ENCODE measurements around the gene RAD23A. TPM values are rescaled to one million over a fixed set of nuclear protein-coding genes. Genes with fewer than 3 reads are reported as not detected.

RAD23A gene
- total and polyA plus RNA-seq, 10 of the 15 experiments (the other 5 are each of a cell fraction or from before 2014, with no cell fraction given), result 8.8 to 198 (median 119) TPM

DNA sequence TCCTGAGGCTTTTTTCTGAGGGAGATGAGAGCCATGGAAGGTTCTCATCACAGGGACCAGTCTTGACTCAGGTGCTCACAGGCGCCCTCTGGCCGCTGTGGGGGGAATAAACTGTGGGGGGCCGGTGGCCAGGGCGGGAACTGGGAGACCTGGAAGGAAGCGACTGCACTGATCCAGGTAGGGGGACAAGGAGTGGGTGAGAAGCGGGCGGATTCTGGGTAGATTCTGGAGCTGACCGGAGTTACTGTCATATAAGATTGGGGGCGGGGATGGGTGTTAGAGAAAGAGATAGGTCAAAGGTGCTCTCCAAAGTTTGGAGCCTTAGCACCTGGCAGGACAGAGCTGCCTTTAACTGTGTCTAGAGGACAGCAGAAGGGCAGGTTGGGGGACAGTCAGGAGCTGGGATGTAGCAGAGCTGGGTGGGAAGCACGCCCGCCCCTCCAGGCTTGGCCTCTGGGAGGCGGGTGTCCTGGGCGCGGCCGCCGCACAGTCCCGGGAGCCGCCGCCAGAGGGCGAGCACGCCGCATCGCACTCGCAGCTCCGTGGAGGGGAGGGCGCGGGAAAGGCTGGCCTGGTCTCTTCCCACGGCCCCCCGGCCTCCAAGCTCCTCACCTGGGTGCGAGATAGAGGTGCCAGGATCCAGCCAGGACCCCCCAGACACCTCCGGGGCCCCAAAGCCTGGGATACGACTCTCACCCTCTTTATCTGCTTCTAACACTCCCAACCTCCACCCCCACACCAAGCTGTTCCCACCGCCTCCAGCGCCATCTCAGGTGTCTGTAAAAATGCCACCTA is 19.6 kb downstream of the RAD23A start:
- no peaks in the 10 kb centered on the region for H3K9me3 ChIP-seq (replicated peaks; ENCODE audit: control insufficient read depth, insufficient read depth, low read length)
- FAIRE-seq (peak; percentile 83), DNase-seq (ENCODE audit: low read depth, low spot score) (peak; percentile 39), ATAC-seq (peak; percentile 99)
- H4K20me1 ChIP-seq (ENCODE audit: control insufficient read depth, insufficient read depth), result no peaks in the 10 kb centered on the region
- SMC1A ChIA-PET (ENCODE audit: uncharacterized antibody, unreplicated experiment), result interaction anchor here (0.7 to 2.0 kb wide), 21 partner anchors 9 to 187 kb away, joined by 3 to 29 read pairs (median 5); partner anchors contain the start of genes DNASE2, GADD45GIP1, GCDH and KLF1
- H3K4me1 ChIP-seq (ENCODE audit: control insufficient read depth, insufficient read depth, low read length), result 0 out of 2 replicates have a peak, but pooled peaks cover 3% of the 10 kb centered on the region
- intact Hi-C loops (cut with micrococcal nuclease; ENCODE audit: unreplicated experiment) (loop anchor here (1.0 kb wide), 1 partner anchor 80 kb away; no protein-coding TSS in a partner anchor), in situ Hi-C loops (cut with MboI) (no loop called here)
- H3K36me3 ChIP-seq (ENCODE audit: control insufficient read depth in 2 of 2, insufficient read depth in 2 of 2, low read length in 1 of 2), result no peaks in the 10 kb centered on the region
- H3K4me3 ChIP-seq, result peak overlapping the region; percentile 64; the same call in 1 of the 2 replicates
- POLR2A ChIA-PET, result interaction anchor here (0.6 to 2.6 kb wide), 8 partner anchors 10 to 86 kb away, joined by 3 to 11 read pairs (median 4); partner anchors contain the start of genes DNASE2 and GCDH
- RAD21 ChIA-PET (ENCODE audit: unreplicated experiment), result interaction anchor here (0.6 to 2.9 kb wide), 32 partner anchors 9 to 296 kb away, joined by 3 to 31 read pairs (median 4); partner anchors contain the start of genes CALR, DNASE2, FARSA and GCDH
- BruUV-seq (replicated peaks), result no TSS peak
- no peaks in the 10 kb centered on the region for H3K27me3 ChIP-seq (replicated peaks in 1 of 2; ENCODE audit: control insufficient read depth in 2 of 2, insufficient read depth in 2 of 2, low read length in 1 of 2)
- H2AFZ ChIP-seq (ENCODE audit: control insufficient read depth, low read depth, low read length), result peak overlapping the region; percentile 99
- CTCF ChIA-PET, result interaction anchor here (0.6 to 7.0 kb wide), 65 partner anchors 10 to 312 kb away, joined by 3 to 182 read pairs (median 6); partner anchors contain the start of genes DNASE2, FARSA, GADD45GIP1 and GCDH
- H3K4me2 ChIP-seq (ENCODE audit: control insufficient read depth, insufficient read depth), result peak overlapping the region; percentile 100
- peak overlapping the region; percentile 55; the same call in 1 of the 2 replicates for H3K9ac ChIP-seq (ENCODE audit: control insufficient read depth, insufficient read depth, low read length)
- H3K27ac ChIP-seq (ENCODE audit: control insufficient read depth, insufficient read depth), result peak overlapping the region; percentile 2; the same call in 1 of the 2 replicates
- WGBS (ENCODE audit: insufficient coverage, insufficient replicate concordance, low lambda C conversion rate, missing lambda C conversion rate), result under 1% methylated on average over 34 of the region's 34 CpGs
- H3K79me2 ChIP-seq (ENCODE audit: control insufficient read depth, insufficient read depth, low read length), result no peaks in the 10 kb centered on the region
- peak; percentile 61 for TF ChIP-seq NBN (IDR thresholded peaks at IDR 0.05)
- TF ChIP-seq USF1 (IDR thresholded peaks at IDR 0.05; ENCODE audit: borderline replicate concordance, extremely low read length, insufficient read depth, low read depth, low read length), result no peak
- TF ChIP-seq SMARCA5 (IDR thresholded peaks at IDR 0.05), result peak; percentile 97
- TF ChIP-seq ZSCAN29 (IDR thresholded peaks at IDR 0.05), result no peak
- 0 out of 2 replicates have a peak, but pooled peaks have one; percentile 30 for TF ChIP-seq RUNX3 (IDR thresholded peaks at IDR 0.05; ENCODE audit: low read length)
- TF ChIP-seq, protein P1, sequence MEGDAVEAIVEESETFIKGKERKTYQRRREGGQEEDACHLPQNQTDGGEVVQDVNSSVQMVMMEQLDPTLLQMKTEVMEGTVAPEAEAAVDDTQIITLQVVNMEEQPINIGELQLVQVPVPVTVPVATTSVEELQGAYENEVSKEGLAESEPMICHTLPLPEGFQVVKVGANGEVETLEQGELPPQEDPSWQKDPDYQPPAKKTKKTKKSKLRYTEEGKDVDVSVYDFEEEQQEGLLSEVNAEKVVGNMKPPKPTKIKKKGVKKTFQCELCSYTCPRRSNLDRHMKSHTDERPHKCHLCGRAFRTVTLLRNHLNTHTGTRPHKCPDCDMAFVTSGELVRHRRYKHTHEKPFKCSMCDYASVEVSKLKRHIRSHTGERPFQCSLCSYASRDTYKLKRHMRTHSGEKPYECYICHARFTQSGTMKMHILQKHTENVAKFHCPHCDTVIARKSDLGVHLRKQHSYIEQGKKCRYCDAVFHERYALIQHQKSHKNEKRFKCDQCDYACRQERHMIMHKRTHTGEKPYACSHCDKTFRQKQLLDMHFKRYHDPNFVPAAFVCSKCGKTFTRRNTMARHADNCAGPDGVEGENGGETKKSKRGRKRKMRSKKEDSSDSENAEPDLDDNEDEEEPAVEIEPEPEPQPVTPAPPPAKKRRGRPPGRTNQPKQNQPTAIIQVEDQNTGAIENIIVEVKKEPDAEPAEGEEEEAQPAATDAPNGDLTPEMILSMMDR (IDR thresholded peaks at IDR 0.05 in 2 of 3, conservative IDR thresholded peaks at IDR 0.05 in 1 of 3; ENCODE audit: control insufficient read depth in 2 of 3, extremely low read depth in 1 of 3, insufficient read depth in 1 of 3, low read depth in 3 of 3, low read length in 3 of 3), result peak; percentile 81 to 99 (median 97)
- peak; percentile 34 for TF ChIP-seq HCFC1 (IDR thresholded peaks at IDR 0.05; ENCODE audit: low read length)
- TF ChIP-seq CREM (IDR thresholded peaks at IDR 0.05; ENCODE audit: low read depth), result no peak
- TF ChIP-seq GATAD2B (conservative IDR thresholded peaks at IDR 0.05; ENCODE audit: low read depth), result peak; percentile 96
- TF ChIP-seq IKZF1 (conservative IDR thresholded peaks at IDR 0.05), result peak; percentile 86
- TF ChIP-seq BACH1 (IDR thresholded peaks at IDR 0.05; ENCODE audit: borderline replicate concordance), result peak; percentile 74; the same call in 1 of the 2 replicates
- TF ChIP-seq RB1 (IDR thresholded peaks at IDR 0.05; ENCODE audit: borderline replicate concordance), result peak; percentile 95
- TF ChIP-seq, protein P2, sequence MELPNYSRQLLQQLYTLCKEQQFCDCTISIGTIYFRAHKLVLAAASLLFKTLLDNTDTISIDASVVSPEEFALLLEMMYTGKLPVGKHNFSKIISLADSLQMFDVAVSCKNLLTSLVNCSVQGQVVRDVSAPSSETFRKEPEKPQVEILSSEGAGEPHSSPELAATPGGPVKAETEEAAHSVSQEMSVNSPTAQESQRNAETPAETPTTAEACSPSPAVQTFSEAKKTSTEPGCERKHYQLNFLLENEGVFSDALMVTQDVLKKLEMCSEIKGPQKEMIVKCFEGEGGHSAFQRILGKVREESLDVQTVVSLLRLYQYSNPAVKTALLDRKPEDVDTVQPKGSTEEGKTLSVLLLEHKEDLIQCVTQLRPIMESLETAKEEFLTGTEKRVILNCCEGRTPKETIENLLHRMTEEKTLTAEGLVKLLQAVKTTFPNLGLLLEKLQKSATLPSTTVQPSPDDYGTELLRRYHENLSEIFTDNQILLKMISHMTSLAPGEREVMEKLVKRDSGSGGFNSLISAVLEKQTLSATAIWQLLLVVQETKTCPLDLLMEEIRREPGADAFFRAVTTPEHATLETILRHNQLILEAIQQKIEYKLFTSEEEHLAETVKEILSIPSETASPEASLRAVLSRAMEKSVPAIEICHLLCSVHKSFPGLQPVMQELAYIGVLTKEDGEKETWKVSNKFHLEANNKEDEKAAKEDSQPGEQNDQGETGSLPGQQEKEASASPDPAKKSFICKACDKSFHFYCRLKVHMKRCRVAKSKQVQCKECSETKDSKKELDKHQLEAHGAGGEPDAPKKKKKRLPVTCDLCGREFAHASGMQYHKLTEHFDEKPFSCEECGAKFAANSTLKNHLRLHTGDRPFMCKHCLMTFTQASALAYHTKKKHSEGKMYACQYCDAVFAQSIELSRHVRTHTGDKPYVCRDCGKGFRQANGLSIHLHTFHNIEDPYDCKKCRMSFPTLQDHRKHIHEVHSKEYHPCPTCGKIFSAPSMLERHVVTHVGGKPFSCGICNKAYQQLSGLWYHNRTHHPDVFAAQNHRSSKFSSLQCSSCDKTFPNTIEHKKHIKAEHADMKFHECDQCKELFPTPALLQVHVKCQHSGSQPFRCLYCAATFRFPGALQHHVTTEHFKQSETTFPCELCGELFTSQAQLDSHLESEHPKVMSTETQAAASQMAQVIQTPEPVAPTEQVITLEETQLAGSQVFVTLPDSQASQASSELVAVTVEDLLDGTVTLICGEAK (IDR thresholded peaks at IDR 0.05; ENCODE audit: borderline replicate concordance), result no peak
- peak in 1 of 2 experiments; percentile 34; a peak in 1 of 3 replicates for TF ChIP-seq EGR1 (IDR thresholded peaks at IDR 0.05; ENCODE audit: borderline replicate concordance in 1 of 2, low read depth in 2 of 2, low read length in 2 of 2)
- no peak for TF ChIP-seq PML (IDR thresholded peaks at IDR 0.05; ENCODE audit: low read length)
- no peak for TF ChIP-seq ASH2L (IDR thresholded peaks at IDR 0.05; ENCODE audit: borderline replicate concordance, low read depth)

Measured in GM12878 (cell line).